HG02870 (cell line): Measurements from ENCODE around the gene HDAC4.
"Not testable (repeated sequence)": the region's sequence is repeated elsewhere in the genome, so short reads cannot be mapped to it uniquely, and the experiment has no call there.

Experiments
- ATAC-seq: cut with Tn5 transposase; IDR thresholded peaks from one replicate; pipeline ENCODE4 v1.9.1; 2021; ENCODE audit warnings: mild to moderate bottlenecking, moderate library complexity; ENCODE audit not compliant: unreplicated experiment

HDAC4 gene

DNA sequence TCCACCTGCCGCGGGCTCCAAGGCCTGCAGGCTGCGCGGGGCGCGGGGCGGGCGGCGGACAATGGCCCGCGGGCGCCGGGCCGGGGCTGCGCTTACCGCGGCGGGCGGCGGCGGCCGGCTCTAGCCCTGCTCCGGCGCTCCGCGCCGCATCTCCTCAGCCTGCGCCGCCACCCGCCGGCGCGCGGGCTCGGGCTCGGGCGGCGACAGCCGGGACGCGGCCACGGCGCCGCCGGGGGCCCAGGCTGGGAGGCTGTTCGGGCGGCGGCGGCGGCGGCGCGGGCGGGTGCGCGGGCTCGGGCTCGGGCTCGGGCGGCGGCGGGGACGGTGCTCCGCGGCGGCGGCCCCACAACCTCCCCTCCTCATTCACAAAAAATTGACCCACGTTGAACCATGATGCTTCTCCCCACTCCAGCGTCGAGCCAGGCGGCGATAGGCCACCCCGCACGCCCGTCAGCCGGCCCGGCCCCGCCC lies at the start of gene HDAC4:
Gene HDAC4 (minus strand): TSS at position 425 of the 471 bp plus-strand sequence. CDS start 48,321 bp downstream, outside the sequence.
- no peak for ATAC-seq

DNA sequence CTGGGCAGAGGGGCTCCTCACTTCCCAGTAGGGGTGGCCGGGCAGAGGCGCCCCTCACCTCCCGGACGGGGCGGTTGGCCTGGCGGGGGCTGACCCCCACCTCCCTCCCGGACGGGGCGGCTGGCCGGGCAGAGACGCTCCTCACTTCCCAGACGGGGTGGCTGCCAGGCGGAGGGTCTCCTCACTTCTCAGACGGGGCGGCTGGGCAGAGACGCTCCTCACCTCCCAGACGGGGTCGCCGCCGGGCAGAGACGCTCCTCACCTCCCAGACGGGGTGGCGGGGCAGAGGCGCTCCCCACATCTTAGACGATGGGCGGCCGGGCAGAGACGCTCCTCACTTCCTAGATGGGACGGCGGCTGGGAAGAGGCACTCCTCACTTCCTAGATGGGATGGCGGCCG lies 48.6 kb upstream of the HDAC4 start:
- ATAC-seq = not testable (repeated sequence)

DNA sequence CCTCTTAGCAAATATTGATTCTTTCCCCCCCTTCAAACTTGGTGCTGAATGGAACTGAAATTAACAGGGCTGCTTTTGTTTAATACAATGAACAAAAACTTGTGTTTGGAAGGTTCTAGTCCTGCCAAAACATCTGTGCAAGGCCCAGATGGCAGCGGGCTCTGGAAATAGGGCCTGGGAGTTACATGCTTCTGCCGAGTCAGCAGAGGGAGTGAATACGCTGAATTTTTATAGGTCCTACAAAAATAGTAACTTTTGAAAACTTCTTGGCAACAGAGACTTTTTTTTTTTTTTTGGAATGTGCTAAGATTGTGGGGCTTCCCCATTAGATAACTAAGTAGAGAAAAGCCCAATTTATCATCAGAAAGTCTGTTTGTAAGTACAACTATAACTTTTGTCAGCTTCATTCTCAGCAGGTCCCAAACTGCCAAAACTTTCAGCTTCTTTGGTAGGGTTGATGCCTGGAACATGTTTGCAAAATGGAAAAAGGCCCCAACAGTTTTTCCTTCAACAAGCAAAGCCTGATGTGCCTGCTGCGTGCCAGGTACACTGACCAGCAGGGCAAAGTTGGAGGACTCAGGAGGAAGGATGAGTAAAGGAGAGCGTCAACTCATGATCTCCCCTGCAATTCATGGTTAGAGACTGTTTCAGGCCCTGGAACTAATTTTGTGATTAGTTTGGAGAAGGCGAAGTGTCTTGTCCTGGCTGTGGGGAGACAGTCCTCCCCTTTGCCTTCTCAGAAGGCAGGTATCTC lies 45.1 kb upstream of the HDAC4 start:
- ATAC-seq = no peak

DNA sequence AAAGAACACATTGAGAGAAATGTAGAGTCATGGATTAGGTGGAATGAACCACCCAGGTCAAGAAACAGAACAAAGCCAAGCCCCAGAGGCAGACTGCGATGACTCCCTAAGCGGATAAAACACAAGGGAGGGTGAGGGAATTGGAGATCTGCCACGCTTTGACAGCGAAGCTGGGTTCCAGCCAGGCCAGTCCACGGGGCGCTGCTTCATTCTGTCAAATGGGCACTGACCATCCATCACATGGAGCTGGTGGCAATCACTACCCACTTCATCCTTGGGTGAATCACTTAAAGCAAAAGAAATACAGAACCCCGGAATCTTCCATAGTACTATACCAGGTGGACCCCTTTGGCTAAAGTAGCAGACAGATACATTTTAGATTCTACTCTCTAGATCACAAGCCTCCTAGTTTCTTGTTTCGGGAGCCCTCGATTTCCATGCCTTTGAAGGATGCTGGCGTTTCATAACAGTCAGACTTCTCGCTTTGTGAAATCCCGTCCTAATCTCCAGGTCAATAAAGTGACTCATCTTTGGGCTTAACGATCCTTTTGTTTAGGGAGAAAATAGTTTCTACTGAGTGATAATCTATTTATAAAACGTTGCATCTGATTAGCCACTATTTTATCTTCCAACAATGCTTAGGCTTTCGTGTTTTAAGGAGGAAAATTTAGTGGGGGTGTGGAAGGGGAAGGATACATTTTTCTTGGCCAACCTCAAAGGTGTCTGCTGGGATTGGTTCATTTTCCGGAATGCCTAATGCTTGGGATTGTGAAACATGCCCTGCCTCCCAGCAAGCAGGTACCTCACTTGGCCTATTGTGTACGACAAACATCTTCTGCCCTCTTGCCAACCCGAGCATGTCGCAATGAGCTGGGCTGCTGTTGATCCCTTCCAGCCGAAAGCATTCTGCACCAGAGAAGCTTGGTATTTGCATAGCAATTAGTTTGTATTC lies 44.1 kb upstream of the HDAC4 start:
- ATAC-seq = no peak

DNA sequence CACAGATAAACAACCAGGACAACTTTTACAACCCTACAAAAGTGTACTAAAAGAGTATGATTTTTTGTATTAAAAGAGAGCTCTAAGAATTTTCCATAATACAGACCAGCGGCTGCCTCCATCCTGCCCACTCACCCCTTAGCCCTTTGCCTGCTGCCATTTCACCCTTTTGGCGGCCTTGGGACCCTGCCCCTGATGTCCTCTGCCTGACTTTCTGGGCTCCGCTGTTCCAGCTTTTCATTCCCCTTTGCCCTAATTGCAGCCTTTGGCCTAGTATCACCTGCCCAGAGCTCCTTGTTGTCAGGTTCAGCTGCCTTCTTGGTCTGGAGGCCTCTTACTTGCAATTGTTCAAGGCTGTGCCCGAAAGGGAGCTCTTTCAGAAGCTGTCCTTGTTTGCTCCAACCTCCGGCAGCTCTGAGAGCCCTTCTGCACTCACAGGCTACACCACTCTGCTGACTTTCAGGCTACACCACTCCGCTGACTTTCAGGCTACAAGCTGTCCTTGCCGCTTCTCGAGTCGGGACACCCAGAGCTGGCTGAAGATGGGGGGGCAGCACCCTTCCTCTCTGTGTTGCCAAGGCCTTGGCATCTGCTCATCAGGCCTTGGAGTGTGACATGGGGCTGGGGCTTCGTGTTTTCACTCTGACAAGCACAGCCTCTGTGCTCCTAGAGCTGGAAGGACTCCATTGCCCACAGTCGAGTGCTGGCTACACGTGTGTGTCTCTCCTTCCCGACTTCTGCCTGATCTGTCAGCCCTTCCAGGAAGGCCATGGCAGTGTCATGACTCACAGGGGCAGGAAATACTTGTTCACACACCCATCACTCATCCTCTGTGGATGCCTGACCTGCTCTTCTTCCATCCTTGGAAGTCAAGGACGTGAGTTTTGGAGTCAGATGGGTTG lies 43.1 kb upstream of the HDAC4 start:
- ATAC-seq = no peak

DNA sequence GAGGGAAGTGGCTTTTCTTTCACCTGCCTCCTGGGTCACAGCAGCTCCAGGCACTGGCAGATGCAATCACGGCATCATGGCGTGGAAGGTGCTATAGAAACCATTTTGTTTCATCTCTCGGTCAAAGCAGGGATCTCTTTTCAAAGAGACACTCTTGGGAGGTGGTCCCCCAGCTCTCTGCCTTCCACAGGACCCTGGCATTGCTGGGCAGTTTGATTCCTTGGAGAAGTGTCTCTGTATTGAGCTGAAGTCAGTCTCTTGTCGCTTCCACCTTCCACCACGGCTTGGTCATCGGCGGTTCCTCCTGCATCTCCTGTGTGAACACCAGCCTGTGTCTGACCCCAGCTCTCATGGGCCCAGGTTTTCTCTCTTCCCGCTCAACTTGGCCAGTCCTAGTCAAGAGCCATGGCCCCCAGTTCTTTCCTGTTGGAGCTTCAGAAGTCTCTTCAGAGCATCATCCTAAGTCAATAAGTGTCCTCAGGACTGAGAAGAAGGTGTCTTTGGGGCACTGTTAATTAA lies 42.3 kb upstream of the HDAC4 start:
- no peak for ATAC-seq

DNA sequence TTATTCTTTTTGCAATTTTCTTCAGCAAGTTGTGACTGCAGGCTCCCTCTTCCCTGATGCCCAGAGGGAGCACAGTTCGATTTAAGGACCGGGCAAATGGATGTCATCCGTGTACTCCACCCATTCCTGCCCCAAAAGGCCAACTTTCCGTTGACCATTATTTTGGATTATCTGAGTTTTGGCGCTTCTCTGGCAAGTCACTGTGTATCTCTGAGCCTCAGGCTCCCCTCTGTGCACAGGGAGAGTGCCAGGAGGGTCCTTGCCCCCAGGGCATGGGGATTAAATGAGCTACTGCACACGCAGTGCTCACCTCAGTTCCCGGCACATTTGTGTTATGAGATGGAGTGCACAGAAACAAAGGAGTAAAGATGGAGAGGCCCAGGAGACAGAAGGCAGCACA lies 41.4 kb upstream of the HDAC4 start:
- no peak for ATAC-seq

DNA sequence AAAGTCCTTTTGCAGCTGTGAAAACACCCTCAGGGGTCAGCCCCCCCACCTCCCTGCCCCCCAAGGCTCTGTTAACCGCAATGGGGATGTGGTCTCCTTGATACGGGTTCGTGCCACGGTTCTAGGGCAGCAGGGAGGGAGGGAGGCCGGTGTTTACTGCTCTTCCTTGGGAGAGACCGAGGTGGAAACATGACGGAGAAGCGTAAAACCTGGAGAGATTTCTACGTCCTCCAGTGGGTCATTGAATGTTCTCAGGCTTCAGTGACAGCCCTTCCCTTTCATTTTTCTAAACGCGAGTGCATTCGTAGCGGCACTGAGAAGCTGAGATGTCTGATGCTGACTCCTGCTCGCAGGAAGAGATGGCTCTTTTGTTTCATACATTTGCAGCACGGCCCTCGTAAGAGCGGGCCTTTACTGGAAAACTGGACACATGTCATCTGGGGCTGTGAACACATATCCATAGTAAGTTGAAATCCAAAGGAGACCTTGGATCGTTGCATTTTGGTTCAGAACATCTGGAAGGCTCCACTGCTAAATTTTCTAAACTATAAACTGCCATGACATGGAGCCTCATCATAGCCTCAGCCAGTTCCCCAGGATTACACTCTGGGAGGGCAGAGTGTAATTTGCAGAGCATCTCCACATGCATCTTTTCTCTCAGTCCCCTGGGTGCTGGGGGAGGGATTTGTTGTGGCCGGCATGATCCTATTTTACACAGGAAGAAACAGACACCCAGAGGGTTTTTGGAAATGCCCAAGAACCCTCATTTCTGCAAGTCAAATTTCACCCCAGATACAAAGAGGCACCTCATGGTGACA lies 40.6 kb upstream of the HDAC4 start:
- ATAC-seq = no peak

DNA sequence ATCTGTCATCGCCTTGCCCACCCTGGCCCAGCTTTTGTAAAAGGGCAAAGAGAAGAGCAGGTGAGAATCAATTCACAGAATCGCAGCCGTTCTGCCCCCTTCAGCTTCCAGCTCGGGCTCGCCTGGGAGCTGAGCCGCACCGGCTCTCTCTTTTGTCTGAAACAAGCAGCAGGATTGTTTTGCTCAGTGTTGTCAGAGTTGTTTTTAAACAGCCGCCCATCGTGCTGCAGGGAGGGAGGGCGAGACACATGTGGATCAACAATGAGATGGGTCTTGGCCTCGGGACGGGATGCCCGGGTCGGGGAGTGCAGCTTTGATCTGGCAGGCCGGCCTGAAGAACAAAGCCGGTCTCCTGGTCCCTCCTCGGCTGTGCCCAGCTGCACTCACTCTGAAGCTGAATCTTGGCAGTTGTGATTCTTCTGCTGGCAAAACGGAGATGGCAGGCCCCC lies 39.7 kb upstream of the HDAC4 start:
- no peak for ATAC-seq

DNA sequence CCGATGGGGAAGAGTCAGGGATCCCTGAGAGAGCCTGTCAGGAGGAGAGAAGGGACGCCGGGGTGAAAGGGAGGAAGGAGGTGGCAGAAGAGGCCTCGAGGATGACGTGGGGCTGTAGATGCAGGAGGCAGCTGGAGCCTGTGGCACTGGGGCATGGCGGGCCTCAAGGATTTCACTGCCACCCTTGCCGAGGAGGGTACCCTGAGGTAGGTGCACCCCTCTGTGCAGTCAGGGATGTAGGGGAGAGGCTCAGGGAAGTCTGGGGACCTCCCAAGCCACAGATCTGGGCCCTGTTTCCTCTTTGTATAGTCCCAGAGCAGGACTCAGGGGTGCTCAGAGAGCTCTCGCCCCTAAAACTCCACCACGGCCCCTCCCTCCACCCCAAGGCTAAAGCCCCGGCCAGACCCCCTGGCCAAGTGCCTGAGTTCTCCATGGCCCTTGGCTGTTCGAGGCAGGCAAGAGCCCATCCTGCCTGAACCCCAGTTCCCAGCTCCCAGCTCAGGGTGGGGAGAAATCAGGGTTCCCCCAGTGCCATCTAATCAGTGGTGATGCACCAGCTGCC lies 39.0 kb upstream of the HDAC4 start:
- ATAC-seq = no peak

DNA sequence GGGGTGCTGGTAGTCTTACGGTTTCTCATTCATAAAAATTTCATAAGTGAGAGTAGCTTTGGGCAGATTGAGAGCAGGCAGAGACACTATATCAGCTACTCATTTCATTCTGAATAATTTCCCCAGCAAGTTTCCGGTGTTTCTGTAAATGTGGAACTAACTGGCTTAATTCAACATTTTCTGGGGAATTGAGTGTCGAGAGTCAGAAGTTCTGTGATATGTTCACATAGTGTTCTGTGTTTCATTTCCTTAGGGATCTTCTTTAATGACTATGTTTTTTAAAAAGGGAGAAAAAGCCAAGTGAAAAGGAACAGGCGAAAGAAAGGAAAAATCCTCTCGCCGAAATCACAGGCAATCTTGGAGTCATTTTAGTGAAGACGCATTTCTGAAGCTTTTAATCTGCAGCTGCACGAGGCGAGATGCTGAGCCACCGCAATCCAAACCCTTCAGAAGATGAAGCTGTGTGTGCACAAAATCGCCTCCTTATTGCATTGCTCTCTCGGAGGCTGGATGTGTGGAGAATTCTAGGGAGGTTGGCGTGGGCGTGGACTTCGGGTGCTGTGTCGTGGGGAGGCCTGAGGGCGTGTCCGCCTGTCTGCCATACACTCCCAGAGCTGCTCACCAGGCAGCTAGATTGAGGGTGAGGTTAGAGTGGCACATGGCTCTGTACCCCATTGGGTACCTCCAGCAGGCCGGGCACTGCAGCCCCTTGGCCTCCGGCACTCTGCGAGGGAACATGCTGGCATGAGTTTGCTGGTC lies 38.4 kb upstream of the HDAC4 start:
- ATAC-seq = no peak

DNA sequence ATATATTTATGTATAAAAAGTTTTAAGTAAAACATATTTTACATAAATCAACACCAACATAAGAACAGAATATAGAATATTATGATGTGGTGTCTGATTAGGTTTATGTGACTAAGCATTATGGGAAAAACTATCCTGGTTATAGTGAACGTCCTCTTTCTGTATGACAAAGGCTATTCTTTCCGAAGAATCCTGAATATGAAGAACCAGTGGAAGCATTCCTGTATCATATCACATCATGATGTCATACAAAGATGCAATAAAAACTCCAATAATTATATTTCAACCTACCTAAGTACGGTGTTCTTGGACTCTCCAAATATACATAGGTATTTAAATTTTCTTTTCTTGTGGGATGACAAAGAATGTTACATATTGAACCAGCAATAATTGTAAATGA lies 37.5 kb upstream of the HDAC4 start:
- no peak for ATAC-seq

DNA sequence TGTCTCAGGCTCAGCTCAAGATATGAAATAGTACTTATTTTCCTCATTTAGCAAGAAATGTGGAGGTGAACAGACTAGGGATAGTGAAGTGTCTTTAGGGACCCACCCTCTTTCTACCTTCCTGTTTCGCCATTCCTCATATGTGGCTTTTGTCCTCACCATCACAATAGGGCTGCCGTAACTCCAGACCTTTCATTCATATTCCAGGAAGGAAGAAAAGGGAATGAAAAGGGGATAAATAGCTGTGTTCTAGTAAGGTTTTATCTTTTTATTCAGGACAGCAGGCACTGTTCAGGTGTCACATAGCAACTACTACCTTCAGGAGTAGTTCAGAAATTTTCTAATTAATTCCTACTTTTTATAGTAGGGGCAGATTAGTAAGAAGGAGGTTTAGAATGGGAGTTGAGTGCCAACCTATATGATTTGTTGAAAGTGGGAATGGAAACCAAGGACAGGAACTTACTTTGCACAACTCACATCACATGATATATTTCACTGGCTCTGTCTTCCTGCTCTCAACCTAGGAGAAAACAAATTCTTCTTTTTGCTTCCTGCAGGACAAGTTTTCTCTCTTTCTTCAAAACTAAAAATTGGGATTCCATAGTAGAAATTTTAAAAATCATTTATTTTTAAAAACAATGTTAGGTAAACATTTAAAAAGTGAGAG lies 36.0 kb upstream of the HDAC4 start:
- ATAC-seq = no peak

DNA sequence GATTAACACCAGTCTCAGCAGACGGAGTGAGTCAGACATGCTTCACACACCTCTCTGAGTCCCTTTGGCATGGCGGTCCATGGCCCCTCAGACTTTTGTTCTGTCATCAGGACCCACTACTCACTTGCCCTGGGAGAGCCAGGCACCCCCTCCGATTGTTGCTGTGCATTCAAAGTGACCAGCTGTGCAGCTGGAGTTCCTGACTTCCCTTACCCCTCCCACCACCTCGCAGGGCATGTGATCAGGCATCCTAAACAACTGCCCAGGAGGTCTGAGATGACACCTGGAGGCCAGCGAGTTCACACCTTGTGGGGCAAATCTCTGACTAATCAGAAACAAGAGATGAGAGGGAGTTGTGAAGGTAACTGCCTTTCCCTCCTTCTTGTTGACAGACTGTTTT lies 35.3 kb upstream of the HDAC4 start:
- no peak for ATAC-seq

DNA sequence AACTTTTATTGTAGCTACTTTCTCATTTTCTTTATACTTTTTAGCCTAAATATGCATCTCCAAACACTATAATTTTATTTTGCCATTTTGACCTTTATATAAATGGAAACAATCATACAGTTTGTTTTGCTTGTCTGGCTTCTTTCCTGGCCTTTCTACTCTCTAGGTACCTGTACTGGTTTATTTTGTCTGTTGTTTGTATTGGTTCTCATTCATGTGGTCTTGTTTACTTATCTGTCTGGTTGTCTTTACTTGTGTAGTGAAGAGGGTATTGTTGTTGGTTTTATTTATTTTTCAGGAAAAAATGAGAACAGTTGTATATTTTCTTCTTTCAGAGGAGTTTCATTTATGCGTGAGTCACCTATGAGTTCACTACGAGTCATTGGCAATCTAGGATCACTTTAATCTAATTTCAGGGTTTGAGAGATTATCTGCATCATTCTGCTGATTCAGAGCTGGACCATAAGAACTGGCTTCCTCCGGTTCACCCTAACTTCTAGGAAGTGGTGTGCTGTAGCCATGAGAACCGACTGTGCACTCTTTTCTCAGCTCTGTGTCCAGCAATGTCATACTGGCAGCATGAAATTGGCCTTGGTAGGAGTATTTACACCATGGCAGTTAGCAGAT lies 33.1 kb upstream of the HDAC4 start:
- no peak for ATAC-seq

DNA sequence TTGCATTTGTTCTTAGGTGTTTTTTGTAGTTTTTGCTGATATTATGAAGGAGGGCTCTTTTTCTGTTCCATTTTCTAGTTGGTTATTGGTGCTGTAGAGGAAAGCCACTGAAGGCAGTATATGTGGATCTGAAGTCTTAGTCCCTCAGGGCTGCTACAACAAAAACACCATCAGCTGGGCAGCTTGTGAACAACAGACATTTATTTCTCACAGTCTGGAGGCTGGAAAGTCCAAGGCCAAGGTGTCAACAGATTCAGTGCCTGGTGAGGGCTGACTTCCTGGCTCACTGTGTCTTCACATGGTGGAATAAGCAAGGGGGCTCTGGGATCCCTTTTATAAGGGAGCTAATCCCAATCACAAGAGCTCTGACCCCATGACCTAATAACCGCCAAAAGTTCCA lies 31.4 kb upstream of the HDAC4 start:
- no peak for ATAC-seq

DNA sequence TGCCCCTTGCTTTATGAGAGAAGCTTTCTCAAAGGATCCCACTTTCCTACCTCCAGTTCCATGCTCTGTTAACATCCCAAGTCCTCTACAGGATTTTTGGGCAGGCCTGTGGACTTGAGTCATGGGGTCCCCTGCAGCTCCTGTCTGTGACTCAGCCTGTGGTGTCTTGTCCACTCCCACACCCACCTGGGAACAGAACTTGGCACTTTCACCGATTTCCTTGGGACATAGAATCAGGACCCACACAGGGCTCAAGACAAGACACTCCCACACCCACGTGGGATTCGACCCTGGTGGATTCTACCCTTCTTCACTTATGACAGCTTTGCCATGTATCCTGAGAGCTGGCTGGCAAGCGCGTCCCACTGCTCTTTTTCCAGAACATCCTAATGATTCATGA lies 30.7 kb upstream of the HDAC4 start:
- ATAC-seq = no peak
